BE2C (cell line): ENCODE results near the gene TECRL. TPM values are rescaled to one million over a fixed set of nuclear protein-coding genes. Genes with fewer than 3 reads are reported as not detected.

Source experiments
- DNase-seq: peaks from one replicate; pipeline ENCODE4 v3.0.0-alpha.2; 2020
- H3K27me3 ChIP-seq: fragments of 250-450 bp; sonication (Bioruptor Pico); 2 replicates; pipeline ENCODE4 v1.5.1; 2020; ENCODE audit warnings: mild to moderate bottlenecking
- H3K36me3 ChIP-seq: fragments of 250-450 bp; sonication (Bioruptor Pico); 2 replicates; pipeline ENCODE4 v1.5.1; 2020; ENCODE audit warnings: mild to moderate bottlenecking
- H3K4me1 ChIP-seq: fragments of 250-450 bp; sonication (Bioruptor Pico); 2 replicates; pipeline ENCODE4 v1.5.1; 2020
- H3K4me3 ChIP-seq: 2 replicates; pipeline ENCODE4 v1.5.1; 2011; ENCODE audit warnings: low read depth, low read length
- H3K9me3 ChIP-seq: fragments of 250-450 bp; sonication (Bioruptor Pico); 2 replicates; pipeline ENCODE4 v1.5.1; 2020
- polyA plus RNA-seq: library from polyadenylated mRNA; unstranded; fragments of >200 nt; gene quantifications from one replicate; pipeline ENCODE4 v1.2.1, GENCODE V29; 2012; ENCODE audit warnings: low read depth, missing spikeins; ENCODE audit not compliant: insufficient read length, insufficient read depth
- TF ChIP-seq, protein P1 (sequence below): IDR thresholded peaks from 2 replicates; pipeline ENCODE4 v1.5.1; 2012; ENCODE audit warnings: mild to moderate bottlenecking, low read depth, low read length

The TECRL gene, protein sequence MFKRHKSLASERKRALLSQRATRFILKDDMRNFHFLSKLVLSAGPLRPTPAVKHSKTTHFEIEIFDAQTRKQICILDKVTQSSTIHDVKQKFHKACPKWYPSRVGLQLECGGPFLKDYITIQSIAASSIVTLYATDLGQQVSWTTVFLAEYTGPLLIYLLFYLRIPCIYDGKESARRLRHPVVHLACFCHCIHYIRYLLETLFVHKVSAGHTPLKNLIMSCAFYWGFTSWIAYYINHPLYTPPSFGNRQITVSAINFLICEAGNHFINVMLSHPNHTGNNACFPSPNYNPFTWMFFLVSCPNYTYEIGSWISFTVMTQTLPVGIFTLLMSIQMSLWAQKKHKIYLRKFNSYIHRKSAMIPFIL
- 0.42 TPM for polyA plus RNA-seq

DNA sequence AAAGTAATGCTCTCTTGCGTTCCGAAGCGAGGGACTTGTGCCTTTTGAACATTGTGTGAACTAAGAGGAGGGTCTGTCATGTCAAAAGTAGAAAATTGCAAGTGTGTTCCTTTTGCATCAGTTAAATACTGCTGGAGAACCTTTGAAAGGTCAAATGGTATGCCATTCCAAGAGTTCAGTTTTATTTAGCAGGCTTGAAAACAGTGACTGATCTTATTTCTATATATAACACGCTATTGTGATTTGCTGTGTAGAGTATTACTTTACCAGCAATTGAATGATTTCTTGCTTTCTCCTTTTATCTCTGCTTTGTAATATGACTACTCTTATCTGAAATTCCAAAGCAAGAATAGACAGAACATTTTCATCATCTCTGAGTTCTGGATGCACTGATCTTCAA, at the start of gene TECRL:
TECRL (minus strand) TSS at position 151 of the 400 bp plus-strand sequence; CDS start at position 52, 99 bp downstream.
- no peaks in the 10 kb centered on the region for H3K9me3 ChIP-seq
- no peaks in the 10 kb centered on the region for H3K36me3 ChIP-seq
- no peaks in the 10 kb centered on the region for H3K27me3 ChIP-seq
- no peak within 1 kb of the TSS for H3K4me3 ChIP-seq
- DNase-seq = no peak
- no peaks in the 10 kb centered on the region for H3K4me1 ChIP-seq
- TF ChIP-seq, protein P1, sequence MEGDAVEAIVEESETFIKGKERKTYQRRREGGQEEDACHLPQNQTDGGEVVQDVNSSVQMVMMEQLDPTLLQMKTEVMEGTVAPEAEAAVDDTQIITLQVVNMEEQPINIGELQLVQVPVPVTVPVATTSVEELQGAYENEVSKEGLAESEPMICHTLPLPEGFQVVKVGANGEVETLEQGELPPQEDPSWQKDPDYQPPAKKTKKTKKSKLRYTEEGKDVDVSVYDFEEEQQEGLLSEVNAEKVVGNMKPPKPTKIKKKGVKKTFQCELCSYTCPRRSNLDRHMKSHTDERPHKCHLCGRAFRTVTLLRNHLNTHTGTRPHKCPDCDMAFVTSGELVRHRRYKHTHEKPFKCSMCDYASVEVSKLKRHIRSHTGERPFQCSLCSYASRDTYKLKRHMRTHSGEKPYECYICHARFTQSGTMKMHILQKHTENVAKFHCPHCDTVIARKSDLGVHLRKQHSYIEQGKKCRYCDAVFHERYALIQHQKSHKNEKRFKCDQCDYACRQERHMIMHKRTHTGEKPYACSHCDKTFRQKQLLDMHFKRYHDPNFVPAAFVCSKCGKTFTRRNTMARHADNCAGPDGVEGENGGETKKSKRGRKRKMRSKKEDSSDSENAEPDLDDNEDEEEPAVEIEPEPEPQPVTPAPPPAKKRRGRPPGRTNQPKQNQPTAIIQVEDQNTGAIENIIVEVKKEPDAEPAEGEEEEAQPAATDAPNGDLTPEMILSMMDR = no peak

DNA sequence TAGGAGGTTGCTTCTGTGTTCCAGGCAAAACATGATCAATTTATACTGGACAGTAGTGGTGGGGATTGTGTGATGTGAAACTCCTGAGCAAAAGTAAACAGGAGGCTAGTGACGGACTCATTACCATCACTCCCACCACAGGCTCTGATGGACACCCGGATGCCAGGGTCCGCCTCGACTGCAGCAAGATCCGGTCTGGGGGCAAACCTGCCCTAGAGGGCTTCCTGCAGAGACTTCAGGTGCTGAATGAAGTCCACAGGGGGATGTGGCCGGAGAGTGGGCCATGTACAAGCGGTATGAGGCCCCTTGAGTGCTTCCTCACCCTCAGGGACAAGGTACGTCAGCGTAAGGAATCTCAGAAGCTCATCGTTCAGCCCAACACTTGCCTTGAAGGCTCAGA, 23.4 kb upstream of the TECRL start:
- H3K27me3 ChIP-seq = no peaks in the 10 kb centered on the region
- no peaks in the 10 kb centered on the region; the same call in 1 of the 2 replicates for H3K9me3 ChIP-seq
- H3K36me3 ChIP-seq = no peaks in the 10 kb centered on the region
- no peaks in the 10 kb centered on the region for H3K4me1 ChIP-seq
- TF ChIP-seq, protein P1 = no peak
- H3K4me3 ChIP-seq = no peak overlapping the region
- no peak for DNase-seq

DNA sequence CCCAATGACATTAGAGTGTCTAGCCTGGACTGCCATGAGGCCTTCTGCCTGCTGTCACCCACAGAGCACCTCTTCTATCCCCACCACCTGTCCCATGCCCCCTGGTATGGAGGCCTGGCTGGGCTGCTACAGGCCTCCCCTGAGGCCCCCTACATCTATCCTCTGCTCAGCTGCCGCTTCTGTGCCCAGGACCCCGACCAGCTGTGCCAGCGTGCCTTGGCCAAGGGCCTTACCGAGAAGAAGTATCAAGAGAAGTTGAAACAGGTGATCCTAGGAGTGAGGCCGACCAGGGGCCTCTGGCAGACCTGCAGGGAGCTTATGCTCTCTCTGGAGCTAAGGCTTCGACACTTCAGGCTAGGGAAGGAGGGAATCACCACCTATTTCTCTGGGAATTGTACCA, 21.7 kb upstream of the TECRL start:
- TF ChIP-seq, protein P1 = no peak
- Histone ChIP-seq H3K9me3 (no peaks in the 10 kb centered on the region; the same call in 1 of the 2 replicates), H3K4me3 (no peak overlapping the region), H3K36me3 (no peaks in the 10 kb centered on the region), H3K4me1 (no peaks in the 10 kb centered on the region), H3K27me3 (no peaks in the 10 kb centered on the region)
- no peak for DNase-seq

DNA sequence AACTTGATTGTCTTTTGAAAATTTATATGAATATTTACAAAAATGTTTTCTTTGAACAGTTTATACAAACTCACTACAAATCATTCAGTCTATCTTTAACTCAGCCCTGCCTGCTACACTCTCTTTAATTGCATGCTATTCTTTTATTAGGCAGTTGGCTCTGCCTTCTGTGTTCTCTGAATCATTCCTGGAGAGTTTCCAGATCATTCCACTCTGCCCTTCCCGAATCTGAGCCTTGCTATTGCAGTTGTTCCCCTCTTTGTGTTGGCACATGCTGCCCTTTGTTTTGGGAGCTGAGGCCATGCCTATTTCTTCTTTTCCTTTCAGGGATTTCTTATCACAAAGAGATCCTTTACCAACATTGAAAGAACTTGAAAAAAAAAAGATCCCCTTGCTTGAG, 8.7 kb upstream of the TECRL start:
- H3K27me3 ChIP-seq = no peaks in the 10 kb centered on the region
- H3K36me3 ChIP-seq = no peaks in the 10 kb centered on the region
- H3K4me3 ChIP-seq = no peak overlapping the region
- DNase-seq = no peak
- TF ChIP-seq, protein P1 = no peak
- H3K9me3 ChIP-seq = no peaks in the 10 kb centered on the region
- H3K4me1 ChIP-seq = no peaks in the 10 kb centered on the region

DNA sequence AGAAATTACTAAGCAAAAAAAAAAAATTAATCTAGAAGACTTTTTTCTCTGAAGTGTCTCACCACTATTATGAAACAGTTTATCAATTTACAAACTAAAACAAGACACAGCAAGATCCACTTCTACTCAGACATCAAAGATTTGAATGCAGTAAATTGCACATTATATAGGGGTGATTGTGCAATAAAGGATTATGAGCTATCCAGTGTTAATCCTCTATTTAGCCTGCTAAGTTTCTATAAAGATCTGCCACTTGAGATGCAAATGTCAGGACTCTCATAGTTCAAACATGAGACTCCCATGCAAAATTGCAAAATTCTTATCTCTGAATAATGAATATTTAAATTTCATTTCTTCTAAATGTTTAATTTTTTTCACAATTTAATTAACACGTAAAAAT, 2.2 kb downstream of the TECRL start:
- H3K4me3 ChIP-seq = no peak overlapping the region
- H3K9me3 ChIP-seq = no peaks in the 10 kb centered on the region
- H3K4me1 ChIP-seq = no peaks in the 10 kb centered on the region
- TF ChIP-seq, protein P1 = no peak
- H3K36me3 ChIP-seq = no peaks in the 10 kb centered on the region
- DNase-seq = no peak
- H3K27me3 ChIP-seq = no peaks in the 10 kb centered on the region

DNA sequence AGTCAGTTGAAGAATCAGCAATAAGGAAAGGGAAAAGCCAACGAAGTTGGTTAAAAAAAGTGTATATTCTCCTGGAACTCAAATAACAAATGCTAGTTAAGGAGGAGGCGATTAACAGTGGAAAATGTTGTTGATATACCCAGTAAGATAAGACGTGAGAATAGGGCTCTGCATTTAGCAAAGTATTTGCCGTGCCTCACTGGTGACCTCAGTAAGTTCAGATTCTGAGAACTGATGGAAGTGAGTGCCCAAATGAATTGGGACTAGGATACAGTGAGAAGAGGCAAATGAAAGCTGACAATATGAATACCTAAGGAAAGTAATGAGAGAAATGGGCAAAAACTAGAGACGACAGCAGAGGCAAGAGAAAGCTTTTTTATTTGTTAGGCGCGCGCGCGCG, 3.5 kb downstream of the TECRL start:
- TF ChIP-seq, protein P1 = no peak
- no peaks in the 10 kb centered on the region for H3K27me3 ChIP-seq
- no peaks in the 10 kb centered on the region for H3K9me3 ChIP-seq
- DNase-seq = no peak
- no peaks in the 10 kb centered on the region for H3K4me1 ChIP-seq
- no peak overlapping the region for H3K4me3 ChIP-seq
- H3K36me3 ChIP-seq = no peaks in the 10 kb centered on the region
